ENCODE results near the gene PPDPF.

- TF ChIP-seq CTCF (conservative IDR thresholded peaks at IDR 0.05; ENCODE audit: low read depth, low read length), result no peak
- no peak for TF ChIP-seq EZH2 (IDR thresholded peaks at IDR 0.05; ENCODE audit: low read length, unreplicated experiment)
These were observed 2.9 kb upstream of the PPDPF start for GRCh38 chr20:63517376-63518309.
